ENCODE results near the gene DHX16. TPM values are rescaled to one million over a fixed set of nuclear protein-coding genes. Genes with fewer than 3 reads are reported as not detected.
"Not testable (repeated sequence)": the region's sequence is repeated elsewhere in the genome, so short reads cannot be mapped to it uniquely, and the experiment has no call there.

The DHX16 gene
- total RNA-seq, 1 donor from 2014 or later, result 38.4 TPM

- peaks cover 14% of the 10 kb centered on the region for H3K36me3 ChIP-seq (ENCODE audit: control insufficient read depth, insufficient read depth, low read length)
- DNase-seq (ENCODE audit: low read depth) (no peak), FAIRE-seq (no peak)
- H3K4me3 ChIP-seq (ENCODE audit: low read depth, low read length), result peak overlapping the region; percentile 82
- no peaks in the 10 kb centered on the region for H3K27me3 ChIP-seq (ENCODE audit: control insufficient read depth, insufficient read depth, low read length)
- no peak for TF ChIP-seq CTCF (IDR thresholded peaks at IDR 0.05; ENCODE audit: insufficient read depth, low read length, severe bottlenecking)
These were observed 46.5 kb upstream of the DHX16 start for GRCh38 chr6:30719356-30719755.

- H3K36me3 ChIP-seq (ENCODE audit: control insufficient read depth, insufficient read depth, low read length); DNase-seq (ENCODE audit: low read depth); FAIRE-seq; H3K27me3 ChIP-seq (ENCODE audit: control insufficient read depth, insufficient read depth, low read length): not testable (repeated sequence)
- peak overlapping the region; percentile 22 for H3K4me3 ChIP-seq (ENCODE audit: low read depth, low read length)
These were observed 45.3 kb upstream of the DHX16 start for GRCh38 chr6:30717845-30718720.

- Histone ChIP-seq H3K36me3 (ENCODE audit: control insufficient read depth, insufficient read depth, low read length) (peaks cover 2% of the 10 kb centered on the region), H3K4me3 (ENCODE audit: low read depth, low read length) (peak within 1 kb of the TSS; percentile 52), H3K27me3 (ENCODE audit: control insufficient read depth, insufficient read depth, low read length) (no peaks in the 10 kb centered on the region)
- DNase-seq (ENCODE audit: low read depth) (peak; percentile 99), FAIRE-seq (peak; percentile 73)
- peak; percentile 43 for TF ChIP-seq CTCF (IDR thresholded peaks at IDR 0.05; ENCODE audit: insufficient read depth, low read length, severe bottlenecking)
These were observed 44.5 kb upstream of the DHX16 start, which contains the start of gene MDC1 for GRCh38 chr6:30717129-30717844. Gene MDC1 (minus strand): TSS chr6:30717281. CDS start chr6:30715175, 2,106 bp downstream.

GRCh38 chr6:30716879-30717128, 44.0 kb upstream of the DHX16 start:
- TF ChIP-seq CTCF (IDR thresholded peaks at IDR 0.05; ENCODE audit: insufficient read depth, low read length, severe bottlenecking), result no peak
- no peak for DNase-seq (ENCODE audit: low read depth)
- Histone ChIP-seq H3K27me3 (ENCODE audit: control insufficient read depth, insufficient read depth, low read length) (no peaks in the 10 kb centered on the region), H3K4me3 (ENCODE audit: low read depth, low read length) (peak overlapping the region; percentile 52), H3K36me3 (ENCODE audit: control insufficient read depth, insufficient read depth, low read length) (peaks cover 2% of the 10 kb centered on the region)
- no peak for FAIRE-seq

GRCh38 chr6:30714263-30714662, 41.5 kb upstream of the DHX16 start:
- TF ChIP-seq CTCF (IDR thresholded peaks at IDR 0.05; ENCODE audit: insufficient read depth, low read length, severe bottlenecking), result no peak
- Histone ChIP-seq H3K36me3 (ENCODE audit: control insufficient read depth, insufficient read depth, low read length) (no peaks in the 10 kb centered on the region), H3K4me3 (ENCODE audit: low read depth, low read length) (no peak overlapping the region), H3K27me3 (ENCODE audit: control insufficient read depth, insufficient read depth, low read length) (no peaks in the 10 kb centered on the region)
- DNase-seq (ENCODE audit: low read depth) (no peak), FAIRE-seq (no peak)

- no peak for FAIRE-seq
- Histone ChIP-seq H3K36me3 (ENCODE audit: control insufficient read depth, insufficient read depth, low read length) (no peaks in the 10 kb centered on the region), H3K4me3 (ENCODE audit: low read depth, low read length) (no peak overlapping the region), H3K27me3 (ENCODE audit: control insufficient read depth, insufficient read depth, low read length) (no peaks in the 10 kb centered on the region)
- DNase-seq (ENCODE audit: low read depth), result peak; percentile 51
- no peak for TF ChIP-seq CTCF (IDR thresholded peaks at IDR 0.05; ENCODE audit: insufficient read depth, low read length, severe bottlenecking)
These were observed 39.7 kb upstream of the DHX16 start for GRCh38 chr6:30712441-30712945.
